Activated gamma-delta T cell treated with Interleukin-2 at 50 U/mL for 16 hours (primary cell): ENCODE data around the gene HSBP1.
A peak's percentile ranks its signal among the peaks of the same experiment; 100 is the strongest.

Experiments
- DNase-seq: peaks from one replicate; pipeline ENCODE4 v3.0.0-alpha.2; 2020

Gene HSBP1

DNA sequence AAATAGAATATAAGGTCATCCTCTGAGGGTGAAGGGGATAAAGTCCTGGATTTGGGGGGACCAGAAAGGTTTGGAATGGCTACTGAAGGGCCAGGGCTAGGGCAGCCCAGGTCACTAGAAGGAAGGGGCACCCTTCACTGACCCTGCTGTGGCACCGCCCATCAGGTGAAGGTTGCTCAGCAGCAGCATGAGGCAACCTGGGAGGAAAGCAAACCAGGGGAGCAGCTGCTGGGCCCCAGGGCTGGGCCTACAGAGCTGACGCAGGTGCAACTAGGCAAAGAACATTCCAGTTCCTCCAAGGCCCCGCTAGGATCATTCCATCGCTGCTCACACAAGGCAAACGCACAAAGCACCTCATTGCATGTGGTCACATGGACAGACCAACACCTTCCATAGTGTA is 3.4 kb upstream of the HSBP1 start:
- no peak for DNase-seq

DNA sequence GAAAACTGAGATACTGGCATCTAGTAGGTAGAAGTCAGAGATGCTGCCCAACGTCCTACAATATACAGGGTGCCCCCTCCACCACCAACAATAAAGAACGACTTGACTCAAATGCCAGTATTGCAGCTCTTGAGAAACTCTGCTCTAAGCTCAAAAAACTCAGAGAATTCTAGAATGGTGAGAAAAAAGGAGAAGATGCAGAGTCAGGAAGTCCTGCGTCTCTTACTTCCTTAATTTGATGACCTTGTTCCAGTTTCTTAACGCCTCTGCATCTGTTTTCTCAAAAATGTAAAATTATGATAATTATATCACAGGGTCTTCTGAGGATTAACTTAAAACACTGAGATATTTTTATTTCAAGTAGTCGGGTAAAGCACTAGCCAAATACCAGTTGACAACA is 1.7 kb upstream of the HSBP1 start:
- DNase-seq: no peak

DNA sequence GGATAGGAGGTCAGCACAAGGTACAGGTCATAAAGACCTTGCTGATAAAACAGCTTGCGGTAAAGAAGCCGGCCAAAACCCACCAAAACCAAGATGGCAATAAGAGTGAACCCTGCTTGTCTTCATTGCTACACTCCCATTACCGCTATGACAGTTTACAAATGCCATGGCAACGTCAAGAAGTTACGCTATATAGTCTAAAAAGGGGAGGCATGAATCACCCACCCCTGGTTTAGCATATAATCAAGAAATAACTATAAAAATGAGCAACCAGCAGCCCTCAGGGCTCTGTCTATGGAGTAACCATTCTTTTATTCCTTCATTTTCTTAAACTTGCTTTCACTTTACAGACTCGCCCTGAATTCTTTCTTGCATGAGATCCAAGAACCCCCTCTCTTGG is 1.0 kb upstream of the HSBP1 start:
- no peak for DNase-seq

GRCh38 chr16:83807327-83807709 is 460 bp upstream of the HSBP1 start:
- DNase-seq: no peak

DNA sequence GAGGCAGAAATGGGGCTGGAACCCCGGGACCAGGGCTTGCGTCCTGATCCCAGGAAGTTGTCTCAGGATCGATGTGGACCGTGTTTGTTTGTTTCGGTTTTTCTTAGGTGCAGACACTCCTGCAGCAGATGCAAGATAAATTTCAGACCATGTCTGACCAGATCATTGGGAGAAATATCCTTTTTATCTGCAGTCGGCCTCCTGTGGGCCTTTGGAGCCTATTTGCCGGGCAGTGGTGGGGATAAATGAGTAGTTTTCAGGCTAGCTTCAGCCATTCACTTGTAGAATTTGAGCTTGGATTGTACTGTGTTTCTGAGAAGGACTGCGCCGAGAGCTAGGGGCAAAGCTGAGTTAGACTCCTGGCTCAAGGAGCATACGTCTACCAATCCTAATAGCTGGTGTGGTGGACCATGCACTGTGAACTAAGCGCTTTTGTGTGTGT is 816 bp downstream of the HSBP1 start:
- DNase-seq: no peak

DNA sequence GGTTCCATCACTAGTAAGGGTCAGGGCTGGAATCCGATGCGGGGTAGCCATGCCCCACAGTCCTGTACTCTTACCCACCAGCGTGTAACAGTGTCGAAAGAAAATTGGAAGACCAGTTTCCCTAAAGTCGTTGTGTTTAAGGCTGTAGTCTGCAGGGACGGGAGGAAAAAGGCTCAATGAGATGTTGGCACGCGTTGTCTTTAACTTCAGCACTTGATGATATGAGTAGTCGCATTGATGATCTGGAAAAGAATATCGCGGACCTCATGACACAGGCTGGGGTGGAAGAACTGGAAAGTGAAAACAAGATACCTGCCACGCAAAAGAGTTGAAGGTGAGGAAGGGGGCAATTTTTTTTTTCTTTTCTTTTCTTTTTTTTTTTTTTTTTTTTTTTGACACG is 1.3 kb downstream of the HSBP1 start:
- no peak for DNase-seq

- DNase-seq: no peak
Observed at GRCh38 chr16:83810901-83811300, 3.1 kb downstream of the HSBP1 start.

GRCh38 chr16:83813823-83814658 is 6.3 kb downstream of the HSBP1 start:
- DNase-seq: no peak

DNA sequence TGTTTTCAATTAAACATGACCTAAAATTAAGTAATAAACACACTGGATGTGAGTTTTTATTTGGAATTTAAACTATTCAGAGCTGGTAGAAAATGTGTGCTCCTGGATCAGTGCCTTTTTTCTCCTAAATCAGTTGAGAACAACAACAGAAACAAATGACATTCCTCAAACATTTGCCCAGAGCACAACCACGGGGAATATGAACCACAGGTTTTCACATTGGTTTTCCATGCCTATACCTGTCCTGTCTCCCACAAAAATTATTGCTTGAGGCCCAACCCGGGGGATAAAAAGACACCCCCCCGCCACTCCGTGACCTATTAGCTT is 6.8 kb downstream of the HSBP1 start:
- DNase-seq: no peak

GRCh38 chr16:83817022-83817421 is 9.2 kb downstream of the HSBP1 start:
- no peak for DNase-seq

DNA sequence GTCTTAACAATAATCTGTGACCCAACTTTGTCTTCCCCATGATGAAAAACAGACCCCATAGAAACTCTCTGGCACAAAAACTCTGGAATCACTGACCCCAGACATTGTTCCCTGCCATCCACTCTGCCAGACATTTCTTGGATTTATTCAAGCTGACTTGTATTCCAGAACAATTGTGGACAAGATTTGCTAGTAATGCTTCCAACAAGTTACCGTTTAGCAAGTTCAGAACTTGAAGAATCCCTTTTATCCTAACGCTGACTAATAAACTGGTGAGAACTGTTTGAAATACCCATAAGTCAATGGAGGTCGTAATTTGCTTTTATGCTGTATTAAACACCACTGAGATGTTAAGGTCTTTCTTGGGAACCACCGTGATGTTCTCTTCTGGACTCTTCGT is 10.5 kb downstream of the HSBP1 start:
- no peak for DNase-seq

DNA sequence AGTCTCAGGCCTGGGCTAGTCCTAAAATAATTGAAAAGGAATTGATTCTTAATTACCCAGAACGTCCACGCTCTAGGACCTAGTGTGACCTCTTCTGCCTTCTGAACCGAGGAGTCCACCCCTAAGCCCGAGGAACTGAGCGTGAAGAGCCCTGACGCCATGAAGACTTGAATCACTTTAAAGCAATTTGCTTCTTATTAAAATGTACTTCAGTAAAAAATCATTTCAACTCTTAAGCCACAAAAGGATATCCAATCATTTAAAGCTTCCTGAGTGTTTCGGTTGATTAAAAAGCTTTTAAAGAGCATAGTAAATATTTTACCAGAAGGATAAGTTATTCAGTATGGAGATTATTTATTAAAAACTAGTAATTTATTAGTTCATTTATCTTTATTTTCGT is 11.6 kb downstream of the HSBP1 start:
- no peak for DNase-seq

- peak; percentile 77 for DNase-seq
Observed at GRCh38 chr16:83826146-83826913, 18.6 kb downstream of the HSBP1 start.

GRCh38 chr16:83830091-83830768 is 22.5 kb downstream of the HSBP1 start:
- DNase-seq: no peak

DNA sequence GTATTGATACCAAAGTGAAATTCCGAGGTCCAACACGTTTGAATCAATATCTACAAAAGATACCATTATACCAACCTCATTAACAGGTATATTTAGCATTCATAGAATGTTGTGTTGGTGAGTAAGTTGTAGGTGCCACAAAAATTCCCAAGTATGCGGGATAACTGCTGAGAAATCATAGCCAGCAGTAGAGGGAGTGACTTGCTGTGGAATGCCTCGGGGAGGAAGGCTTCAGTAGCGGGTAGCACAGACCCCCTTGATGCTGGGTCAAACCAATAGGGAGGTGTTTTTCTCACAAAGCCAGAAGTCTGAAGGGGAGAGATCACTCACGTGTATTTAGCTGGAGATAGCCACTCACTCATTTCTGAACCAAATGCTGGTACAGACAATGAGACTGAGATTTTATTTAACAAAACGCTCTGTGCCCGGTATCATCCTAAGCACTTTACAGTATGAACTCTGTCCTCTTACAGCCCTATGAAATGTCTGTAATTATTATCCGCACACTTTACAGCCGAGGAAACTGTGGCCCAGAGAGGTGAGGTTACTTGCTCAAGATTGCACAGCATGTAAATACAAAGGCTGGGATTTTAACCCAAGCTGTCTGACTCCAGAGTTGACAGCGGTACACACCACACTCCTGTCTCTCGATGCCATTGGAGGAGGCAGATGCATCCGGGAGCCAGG is 23.1 kb downstream of the HSBP1 start:
- no peak for DNase-seq

GRCh38 chr16:83831456-83831987 is 23.7 kb downstream of the HSBP1 start:
- no peak for DNase-seq

DNA sequence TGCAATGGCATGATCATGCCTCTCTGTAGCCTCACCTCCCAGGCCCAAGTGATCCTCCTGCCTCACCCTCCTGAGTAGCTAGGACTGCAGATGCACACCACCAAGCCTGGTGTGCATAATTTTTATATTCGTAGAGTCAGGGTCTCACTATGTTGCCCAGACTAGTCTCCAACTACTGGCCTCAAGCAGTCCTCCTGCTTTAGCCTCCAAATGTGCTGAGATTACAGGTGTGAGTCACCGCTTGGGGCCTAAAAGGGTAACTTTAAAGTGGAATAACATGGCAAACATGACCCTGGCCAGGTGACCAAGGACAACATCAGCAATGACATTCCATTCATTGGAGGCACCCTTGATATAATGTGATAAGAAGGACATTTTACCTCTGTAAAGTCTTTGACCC is 26.1 kb downstream of the HSBP1 start:
- DNase-seq: no peak

- no peak for DNase-seq
Observed at GRCh38 chr16:83835586-83836566, 28.1 kb downstream of the HSBP1 start.

GRCh38 chr16:83837566-83837965 is 29.8 kb downstream of the HSBP1 start:
- no peak for DNase-seq

DNA sequence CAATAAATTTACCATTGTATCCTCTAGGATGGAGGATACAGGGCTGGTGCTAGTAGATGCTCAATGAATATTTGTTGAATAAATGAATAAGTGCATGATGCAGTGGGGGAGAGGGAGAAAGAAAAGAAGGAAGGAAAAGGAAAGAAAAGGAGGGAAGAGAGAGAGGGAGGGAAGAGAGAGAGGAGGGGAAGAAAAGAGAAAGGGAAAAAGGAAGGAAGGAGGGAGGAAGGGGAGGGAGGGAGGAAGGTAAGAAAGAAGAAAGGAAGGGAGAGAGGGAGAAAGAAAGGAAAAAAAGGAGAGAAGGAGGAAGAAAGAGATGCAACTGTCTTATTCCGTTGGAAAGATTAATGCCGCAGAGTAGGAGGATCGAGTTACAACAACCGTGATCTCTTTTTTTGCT is 30.4 kb downstream of the HSBP1 start:
- no peak for DNase-seq

DNA sequence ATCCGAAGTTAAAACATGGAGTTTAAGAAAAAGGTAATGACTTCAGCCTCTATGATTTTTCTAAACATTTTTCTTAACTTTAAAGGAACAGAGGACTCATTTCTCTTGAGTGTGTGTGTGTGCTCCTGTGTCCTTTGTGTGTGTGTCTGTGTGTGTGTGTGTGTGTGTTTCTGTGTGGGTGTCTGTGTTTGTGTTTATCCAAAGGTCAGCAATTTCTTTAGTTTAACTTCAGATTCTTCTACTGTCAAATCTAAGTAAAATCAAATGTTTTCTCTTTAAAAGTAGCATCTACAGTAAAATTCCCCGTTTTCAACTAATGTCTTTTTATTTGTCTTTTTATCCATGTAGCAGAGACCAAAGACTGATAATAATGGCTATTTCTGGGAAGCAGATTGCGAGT is 31.8 kb downstream of the HSBP1 start:
- no peak for DNase-seq
